GM12874 (cell line): ENCODE measurements around the gene MIXL1.

Experiments
- TF ChIP-seq, protein P1 (sequence below): IDR thresholded peaks from 2 replicates; pipeline ENCODE4 v1.5.1; 2011; ENCODE audit warnings: low read depth, mild to moderate bottlenecking, control low read depth, low read length, moderate library complexity; ENCODE audit not compliant: insufficient read depth

Gene MIXL1

GRCh38 chr1:226216056-226216455 lies 7.4 kb upstream of the MIXL1 start:
- TF ChIP-seq, protein P1, sequence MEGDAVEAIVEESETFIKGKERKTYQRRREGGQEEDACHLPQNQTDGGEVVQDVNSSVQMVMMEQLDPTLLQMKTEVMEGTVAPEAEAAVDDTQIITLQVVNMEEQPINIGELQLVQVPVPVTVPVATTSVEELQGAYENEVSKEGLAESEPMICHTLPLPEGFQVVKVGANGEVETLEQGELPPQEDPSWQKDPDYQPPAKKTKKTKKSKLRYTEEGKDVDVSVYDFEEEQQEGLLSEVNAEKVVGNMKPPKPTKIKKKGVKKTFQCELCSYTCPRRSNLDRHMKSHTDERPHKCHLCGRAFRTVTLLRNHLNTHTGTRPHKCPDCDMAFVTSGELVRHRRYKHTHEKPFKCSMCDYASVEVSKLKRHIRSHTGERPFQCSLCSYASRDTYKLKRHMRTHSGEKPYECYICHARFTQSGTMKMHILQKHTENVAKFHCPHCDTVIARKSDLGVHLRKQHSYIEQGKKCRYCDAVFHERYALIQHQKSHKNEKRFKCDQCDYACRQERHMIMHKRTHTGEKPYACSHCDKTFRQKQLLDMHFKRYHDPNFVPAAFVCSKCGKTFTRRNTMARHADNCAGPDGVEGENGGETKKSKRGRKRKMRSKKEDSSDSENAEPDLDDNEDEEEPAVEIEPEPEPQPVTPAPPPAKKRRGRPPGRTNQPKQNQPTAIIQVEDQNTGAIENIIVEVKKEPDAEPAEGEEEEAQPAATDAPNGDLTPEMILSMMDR: no peak

DNA sequence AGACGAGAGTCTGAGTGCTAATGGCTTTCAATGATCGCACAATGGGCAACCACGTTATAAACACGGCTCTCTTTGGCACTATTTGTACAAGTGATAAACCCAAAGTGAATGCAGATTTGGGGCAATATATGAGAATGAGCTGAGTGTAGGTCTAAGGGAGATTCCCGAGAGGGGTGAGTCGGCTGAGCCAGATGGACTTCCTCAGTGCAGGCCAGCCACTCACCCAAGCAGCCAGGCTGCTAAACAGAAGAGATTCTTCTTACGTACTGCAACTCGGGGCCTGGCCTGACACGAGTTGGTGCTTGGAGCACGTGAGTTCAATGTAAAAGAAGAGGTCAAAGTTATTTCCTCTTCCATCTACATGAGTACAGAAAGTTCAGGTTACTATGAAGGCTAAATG lies 6.2 kb upstream of the MIXL1 start:
- TF ChIP-seq, protein P1: no peak

- TF ChIP-seq, protein P1: no peak
These were observed 2.8 kb upstream of the MIXL1 start for GRCh38 chr1:226220473-226221189.

- TF ChIP-seq, protein P1: no peak
These were observed 778 bp upstream of the MIXL1 start for GRCh38 chr1:226222686-226223085.

DNA sequence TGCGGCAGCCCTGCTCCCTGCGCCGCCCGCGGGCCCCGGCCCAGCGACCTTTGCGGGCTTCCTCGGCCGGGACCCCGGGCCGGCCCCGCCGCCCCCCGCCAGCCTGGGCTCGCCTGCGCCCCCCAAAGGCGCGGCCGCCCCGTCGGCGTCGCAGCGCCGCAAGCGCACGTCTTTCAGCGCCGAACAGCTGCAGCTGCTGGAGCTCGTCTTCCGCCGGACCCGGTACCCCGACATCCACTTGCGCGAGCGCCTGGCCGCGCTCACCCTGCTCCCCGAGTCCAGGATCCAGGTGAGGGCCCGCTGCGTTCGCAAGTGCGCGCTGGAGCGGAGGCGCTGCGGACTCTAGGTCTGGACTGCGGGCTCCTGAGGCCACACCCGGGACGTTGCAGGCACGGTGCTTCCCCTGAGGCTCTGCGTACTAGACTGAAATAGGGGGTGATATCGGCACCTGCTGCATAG lies 351 bp downstream of the MIXL1 start:
- TF ChIP-seq, protein P1: peak; percentile 39; the same call in 1 of the 2 replicates

DNA sequence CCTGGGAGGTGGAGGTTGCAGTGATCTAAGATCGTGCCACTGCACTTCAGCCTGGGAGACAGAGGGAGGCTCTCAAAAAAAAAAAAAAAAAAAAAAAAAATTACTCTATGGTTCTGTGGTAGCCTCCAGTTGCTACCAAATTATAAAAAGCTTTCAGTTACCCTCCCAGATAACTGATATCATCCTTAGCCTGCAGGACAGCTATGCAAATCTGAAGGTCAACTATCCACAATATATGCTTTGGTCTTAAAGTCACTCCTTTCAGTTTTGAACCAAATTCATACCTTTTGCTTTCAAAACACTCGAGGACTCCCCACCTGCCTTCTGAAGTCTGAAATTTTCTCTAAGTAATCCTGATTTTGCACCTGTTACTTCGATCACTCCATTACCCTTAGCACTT lies 3.1 kb downstream of the MIXL1 start:
- TF ChIP-seq, protein P1: no peak

DNA sequence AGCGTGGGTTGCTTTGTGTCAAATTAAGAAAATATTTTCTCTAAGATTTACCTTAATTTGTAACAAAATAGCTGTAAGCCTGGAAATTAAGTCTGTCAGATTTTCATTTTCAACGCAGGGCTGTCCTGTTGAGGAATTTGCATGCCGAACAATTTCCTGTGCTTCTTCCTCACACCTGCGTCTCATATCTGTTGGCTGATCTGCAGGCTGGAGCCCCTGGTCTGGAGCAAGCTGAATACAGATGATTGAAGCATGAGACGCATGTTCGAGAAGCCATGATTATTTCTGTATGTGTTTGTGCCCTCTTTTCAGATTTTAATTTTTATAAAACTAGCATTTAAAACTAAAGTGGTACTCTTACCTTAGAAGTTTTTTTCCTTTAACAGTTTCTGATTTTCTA lies 9.8 kb downstream of the MIXL1 start:
- TF ChIP-seq, protein P1: no peak
